Measurements from ENCODE around the gene PPARD.

Gene PPARD

GRCh38 chr6:35351422-35351821 is 9.1 kb downstream of the PPARD start:
- TF ChIP-seq REST (IDR thresholded peaks at IDR 0.05; ENCODE audit: low read depth) (no peak), TCF12 (IDR thresholded peaks at IDR 0.05; ENCODE audit: low read depth) (no peak), CEBPB (IDR thresholded peaks at IDR 0.05) (no peak), CREB1 (IDR thresholded peaks at IDR 0.05; ENCODE audit: low read depth) (no peak), MAX (IDR thresholded peaks at IDR 0.05) (no peak), ZBTB7A (IDR thresholded peaks at IDR 0.05; ENCODE audit: low read depth) (no peak), NFIC (IDR thresholded peaks at IDR 0.05) (no peak), USF1 (IDR thresholded peaks at IDR 0.05) (no peak), TEAD4 (IDR thresholded peaks at IDR 0.05) (no peak), EP300 (IDR thresholded peaks at IDR 0.05; ENCODE audit: borderline replicate concordance) (no peak), FOXM1 (IDR thresholded peaks at IDR 0.05; ENCODE audit: borderline replicate concordance, low read depth) (no peak), EGR1 (IDR thresholded peaks at IDR 0.05) (no peak), RAD21 (IDR thresholded peaks at IDR 0.05; ENCODE audit: low read depth) (no peak)

- TF ChIP-seq NFIC (IDR thresholded peaks at IDR 0.05) (no peak), EP300 (IDR thresholded peaks at IDR 0.05; ENCODE audit: borderline replicate concordance) (no peak), CEBPB (IDR thresholded peaks at IDR 0.05) (no peak), EGR1 (IDR thresholded peaks at IDR 0.05) (no peak), MAX (IDR thresholded peaks at IDR 0.05) (no peak), CREB1 (IDR thresholded peaks at IDR 0.05; ENCODE audit: low read depth) (no peak)
Observed at GRCh38 chr6:35352735-35353134, 10.4 kb downstream of the PPARD start.

- TF ChIP-seq YY1 (IDR thresholded peaks at IDR 0.05; ENCODE audit: low read depth) (no peak), CEBPB (IDR thresholded peaks at IDR 0.05) (peak; percentile 46; the same call in 1 of the 2 replicates)
Observed at GRCh38 chr6:35354361-35355135, 12.2 kb downstream of the PPARD start.

- no peak for TF ChIP-seq FOXM1 (IDR thresholded peaks at IDR 0.05; ENCODE audit: borderline replicate concordance, low read depth)
- TF ChIP-seq TAF1 (IDR thresholded peaks at IDR 0.05; ENCODE audit: low read depth) = no peak
- no peak for TF ChIP-seq CREB1 (IDR thresholded peaks at IDR 0.05; ENCODE audit: low read depth)
Observed at GRCh38 chr6:35356391-35356790, 14.0 kb downstream of the PPARD start.

GRCh38 chr6:35357677-35358076 is 15.3 kb downstream of the PPARD start:
- TF ChIP-seq TCF12 (IDR thresholded peaks at IDR 0.05; ENCODE audit: low read depth) = no peak

- TF ChIP-seq ZBTB7A (IDR thresholded peaks at IDR 0.05; ENCODE audit: low read depth) (no peak), TCF12 (IDR thresholded peaks at IDR 0.05; ENCODE audit: low read depth) (no peak), MAX (IDR thresholded peaks at IDR 0.05) (no peak), CEBPB (IDR thresholded peaks at IDR 0.05) (no peak), REST (IDR thresholded peaks at IDR 0.05; ENCODE audit: low read depth) (no peak), NFIC (IDR thresholded peaks at IDR 0.05) (no peak), RAD21 (IDR thresholded peaks at IDR 0.05; ENCODE audit: low read depth) (no peak), TEAD4 (IDR thresholded peaks at IDR 0.05) (no peak), YY1 (IDR thresholded peaks at IDR 0.05; ENCODE audit: low read depth) (no peak), TAF1 (IDR thresholded peaks at IDR 0.05; ENCODE audit: low read depth) (no peak), FOXM1 (IDR thresholded peaks at IDR 0.05; ENCODE audit: borderline replicate concordance, low read depth) (no peak)
Observed at GRCh38 chr6:35358086-35358485, 15.7 kb downstream of the PPARD start.

- TF ChIP-seq TAF1 (IDR thresholded peaks at IDR 0.05; ENCODE audit: low read depth) (no peak), CREB1 (IDR thresholded peaks at IDR 0.05; ENCODE audit: low read depth) (no peak), REST (IDR thresholded peaks at IDR 0.05; ENCODE audit: low read depth) (no peak), CEBPB (IDR thresholded peaks at IDR 0.05) (no peak)
Observed at GRCh38 chr6:35359346-35359743, 17.0 kb downstream of the PPARD start.
